ENCODE results near the gene UTP18.
A peak's percentile ranks its signal among the peaks of the same experiment; 100 is the strongest.
"Not testable (repeated sequence)": the region's sequence is repeated elsewhere in the genome, so short reads cannot be mapped to it uniquely, and the experiment has no call there.

The UTP18 gene

GRCh38 chr17:51259564-51260236, 646 bp upstream of the UTP18 start, which contains the start of gene MBTD1:
Gene MBTD1, minus strand, starts transcription at chr17:51260049. Its CDS starts 34,888 bp downstream, at chr17:51225161.
- peak; percentile 95 to 96 for DNase-seq

GRCh38 chr17:51261024-51261963, 948 bp downstream of the UTP18 start:
- DNase-seq = no peak

GRCh38 chr17:51263006-51263405, 2.7 kb downstream of the UTP18 start:
- no peak for DNase-seq

- not testable (repeated sequence) for DNase-seq
Observed at GRCh38 chr17:51264466-51264865, 4.1 kb downstream of the UTP18 start.

- DNase-seq = no peak
Observed at GRCh38 chr17:51269991-51270390, 9.6 kb downstream of the UTP18 start.

GRCh38 chr17:51270636-51271035, 10.3 kb downstream of the UTP18 start:
- DNase-seq = no peak

GRCh38 chr17:51272812-51273211, 12.5 kb downstream of the UTP18 start:
- DNase-seq = no peak

- no peak for DNase-seq
Observed at GRCh38 chr17:51275381-51275780, 15.0 kb downstream of the UTP18 start.

GRCh38 chr17:51279183-51279582, 18.8 kb downstream of the UTP18 start:
- no peak for DNase-seq

GRCh38 chr17:51287412-51287811, 27.1 kb downstream of the UTP18 start:
- DNase-seq = no peak

- DNase-seq = no peak
Observed at GRCh38 chr17:51289696-51290111, 29.4 kb downstream of the UTP18 start.

- not testable (repeated sequence) for DNase-seq
Observed at GRCh38 chr17:51294338-51294737, 34.0 kb downstream of the UTP18 start.

GRCh38 chr17:51298508-51299371, 38.4 kb downstream of the UTP18 start:
- DNase-seq = peak in 1 of 2 donors; percentile 29

- DNase-seq = no peak
Observed at GRCh38 chr17:51299859-51300258, 39.5 kb downstream of the UTP18 start.

GRCh38 chr17:51305182-51305581, 44.8 kb downstream of the UTP18 start:
- DNase-seq = no peak

GRCh38 chr17:51312003-51312402, 51.7 kb downstream of the UTP18 start:
- not testable (repeated sequence) for DNase-seq

GRCh38 chr17:51319186-51319585, 58.8 kb downstream of the UTP18 start:
- DNase-seq = no peak

- peak in 1 of 2 donors; percentile 6 for DNase-seq
Observed at GRCh38 chr17:51322390-51323029, 62.2 kb downstream of the UTP18 start.

- no peak for DNase-seq
Observed at GRCh38 chr17:51325471-51325870, 65.1 kb downstream of the UTP18 start.

GRCh38 chr17:51330861-51331503, 70.6 kb downstream of the UTP18 start:
- not testable (repeated sequence) for DNase-seq

GRCh38 chr17:51335006-51335590, 74.8 kb downstream of the UTP18 start:
- DNase-seq = no peak

Measured in CD4-positive, alpha-beta T cell treated with Interleukin-1 beta for 1 hour (primary cell).